ENCODE measurements around the gene TMEM187. TPM values are rescaled to one million over a fixed set of nuclear protein-coding genes. Genes with fewer than 3 reads are reported as not detected.

TMEM187 gene
- total RNA-seq, 1 experiment from 2014 or later, result 6.6 TPM

- DNase-seq (ENCODE audit: low read depth), result no peak
Observed at GRCh38 chrX:153999359-154000037, 26.9 kb downstream of the TMEM187 start.

DNA sequence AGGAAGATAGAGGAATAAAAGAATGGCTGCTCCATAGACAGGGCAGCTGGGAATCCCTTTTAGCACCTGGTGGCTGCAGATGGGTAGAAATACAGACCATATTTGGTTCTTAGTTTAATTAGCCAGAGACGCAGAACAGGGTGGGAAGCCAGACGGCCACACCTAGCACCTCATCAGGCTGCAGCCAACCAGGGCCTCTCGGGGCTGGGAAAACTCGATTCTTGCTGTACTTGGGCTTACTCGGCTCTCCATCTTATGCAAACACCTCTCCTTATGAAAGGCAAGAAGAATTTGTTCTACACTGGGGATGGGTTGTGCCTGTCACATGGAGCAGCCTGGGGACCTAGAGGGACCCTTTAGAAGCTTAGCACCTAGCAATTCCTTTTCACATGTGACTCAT lies 27.5 kb downstream of the TMEM187 start:
- no peak for DNase-seq (ENCODE audit: low read depth)

- peak; percentile 77 for DNase-seq (ENCODE audit: low read depth)
Observed at GRCh38 chrX:154002215-154002719, 29.7 kb downstream of the TMEM187 start.

DNA sequence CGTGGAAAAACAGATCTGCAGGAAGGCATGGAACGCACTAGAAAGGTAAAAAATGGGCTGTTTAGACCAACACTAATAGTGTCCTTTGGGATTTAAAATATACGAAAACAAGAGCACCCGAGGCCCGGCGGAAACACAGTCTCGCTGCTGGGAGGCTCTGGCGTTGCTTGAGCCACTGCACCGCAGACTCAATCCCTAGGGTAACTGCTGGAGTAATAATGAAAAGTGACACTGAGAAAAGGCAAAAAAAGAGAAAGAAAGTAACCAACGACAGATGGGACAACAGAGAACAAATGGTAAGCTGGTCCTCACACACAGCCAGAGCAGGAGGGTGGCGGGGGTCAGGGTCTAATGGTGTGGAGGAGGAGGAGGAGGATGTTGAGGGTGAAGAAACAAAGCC lies 31.8 kb downstream of the TMEM187 start:
- no peak for DNase-seq (ENCODE audit: low read depth)

GRCh38 chrX:154006947-154007346 lies 34.4 kb downstream of the TMEM187 start:
- no peak for DNase-seq (ENCODE audit: low read depth)

DNA sequence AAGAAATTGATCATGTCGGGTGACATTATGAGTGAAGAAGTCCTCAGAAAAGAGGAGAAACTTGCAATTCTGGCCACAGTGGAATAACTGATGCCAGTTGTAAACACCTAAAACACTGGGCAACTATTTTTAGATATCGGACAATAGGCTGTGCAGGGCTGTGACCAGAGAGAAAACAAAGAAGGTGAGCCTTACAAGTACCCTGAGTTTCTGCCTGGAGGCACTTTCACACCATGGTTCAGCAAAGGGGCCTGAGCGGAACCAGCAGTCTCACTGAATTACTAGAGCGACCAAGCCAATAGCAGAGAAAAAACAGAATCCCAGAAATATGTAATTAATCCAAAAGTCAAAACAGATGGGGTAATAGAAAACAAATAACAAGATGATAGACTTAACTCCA lies 36.0 kb downstream of the TMEM187 start:
- DNase-seq (ENCODE audit: low read depth), result no peak

DNA sequence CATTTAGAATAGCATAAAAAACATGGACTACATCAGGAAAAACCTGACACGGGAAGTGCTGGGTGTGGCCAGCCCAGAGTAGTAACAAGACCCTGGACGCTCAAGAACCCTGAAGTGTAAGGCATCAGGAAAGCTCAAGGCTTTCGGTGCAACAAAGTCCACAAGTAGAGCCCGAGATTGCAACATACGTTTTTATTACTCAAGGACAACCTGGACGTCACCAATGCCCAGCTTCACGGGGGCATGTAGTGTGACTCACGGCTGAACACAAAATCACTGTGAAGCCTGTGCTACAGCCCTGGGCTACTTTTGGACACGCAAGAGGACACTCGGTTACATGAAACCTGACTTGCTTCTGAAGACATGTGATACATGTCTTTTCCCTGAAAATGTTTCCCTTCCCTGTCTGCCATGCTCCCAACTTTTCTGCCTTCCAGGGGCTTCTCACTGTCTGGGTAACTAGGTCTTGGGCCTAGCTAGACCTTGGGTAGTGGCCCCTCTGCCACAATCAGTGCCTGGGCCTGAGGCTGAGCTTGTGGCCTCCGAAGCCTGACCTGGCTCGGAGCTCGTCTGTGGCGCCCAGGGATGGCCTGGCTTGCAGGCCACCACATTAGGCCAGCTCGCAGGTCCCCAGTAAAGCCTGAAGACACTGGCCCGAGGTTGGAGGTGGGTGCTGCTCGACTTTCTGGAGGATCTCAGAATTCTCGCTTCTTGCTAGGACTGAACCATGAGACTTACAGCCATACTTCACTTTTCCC lies 38.0 kb downstream of the TMEM187 start:
- DNase-seq (ENCODE audit: low read depth), result peak; percentile 82

- DNase-seq (ENCODE audit: low read depth), result no peak
Observed at GRCh38 chrX:154011376-154012335, 39.1 kb downstream of the TMEM187 start.

DNA sequence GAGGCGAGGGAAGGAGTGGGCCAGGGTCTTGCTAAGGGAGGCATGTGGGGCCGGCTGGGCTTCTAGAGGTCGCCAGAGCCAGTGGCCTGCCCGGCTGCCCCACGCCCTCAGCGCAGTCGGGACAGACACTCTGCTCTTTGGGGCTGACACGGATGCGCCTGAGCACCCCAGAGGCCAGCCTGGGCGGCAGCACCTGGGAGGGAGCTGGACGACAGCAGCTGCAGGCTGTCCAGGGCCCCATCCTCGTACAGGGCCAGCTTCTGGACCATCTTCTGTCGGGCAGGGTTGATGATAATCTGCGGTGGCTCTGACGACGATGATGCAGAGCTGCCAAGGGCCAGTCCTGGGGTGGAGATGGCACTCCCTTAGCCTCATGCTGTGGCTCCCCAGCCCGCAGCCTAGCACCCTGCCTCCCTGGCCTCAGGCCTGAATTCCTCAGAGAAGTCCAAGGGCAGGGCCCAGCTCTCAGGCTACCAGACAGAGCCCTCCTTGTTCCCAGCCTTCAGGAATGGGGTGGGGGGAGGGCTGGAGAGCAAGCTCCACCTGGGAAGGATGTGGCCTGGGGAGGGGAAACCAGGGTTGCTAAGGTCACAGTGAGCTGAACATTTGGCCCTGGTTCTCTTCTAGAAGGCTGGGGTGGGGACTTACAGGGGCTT lies 39.9 kb downstream of the TMEM187 start:
- peak; percentile 44 for DNase-seq (ENCODE audit: low read depth)

- DNase-seq (ENCODE audit: low read depth), result no peak
Observed at GRCh38 chrX:154013001-154013421, 40.5 kb downstream of the TMEM187 start.

DNA sequence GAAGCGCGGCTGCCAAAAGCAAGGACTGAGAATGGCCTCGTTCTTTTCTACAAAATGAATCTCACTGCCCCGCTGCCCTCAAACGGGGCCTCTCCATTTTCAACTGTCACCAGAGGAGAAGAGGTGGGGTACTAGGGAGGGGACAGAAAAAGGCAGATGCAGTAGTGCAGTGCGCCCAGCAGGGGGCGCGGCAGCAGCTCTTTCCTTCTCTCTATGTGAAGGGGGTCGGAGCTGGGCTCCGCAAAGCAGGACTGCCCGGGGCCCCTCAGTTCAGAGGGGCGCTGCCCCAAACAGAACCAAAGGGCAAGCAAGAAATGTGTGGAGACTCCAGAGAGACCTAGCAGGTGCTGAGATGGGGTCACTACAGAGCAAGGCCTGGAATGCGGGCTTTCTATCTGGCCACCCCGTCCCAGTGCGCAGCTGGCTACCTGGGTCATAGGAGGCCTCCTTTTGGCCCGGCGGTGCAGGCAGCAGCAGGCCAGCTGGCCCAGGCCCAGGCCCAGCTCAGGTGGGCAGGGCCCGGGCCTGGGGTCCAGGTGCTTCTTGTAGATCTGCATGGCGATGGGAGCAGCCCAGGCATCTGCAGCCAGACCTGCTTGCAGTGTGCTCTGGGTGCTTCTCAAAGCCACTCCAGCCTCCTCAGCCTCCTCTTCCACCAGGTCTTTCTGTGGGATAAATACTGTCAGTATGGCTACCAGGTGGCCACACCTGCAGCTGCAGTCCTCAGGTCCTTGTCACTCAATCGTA lies 41.2 kb downstream of the TMEM187 start:
- DNase-seq (ENCODE audit: low read depth), result peak; percentile 16

GRCh38 chrX:154014429-154015380 lies 42.2 kb downstream of the TMEM187 start:
- DNase-seq (ENCODE audit: low read depth), result no peak

DNA sequence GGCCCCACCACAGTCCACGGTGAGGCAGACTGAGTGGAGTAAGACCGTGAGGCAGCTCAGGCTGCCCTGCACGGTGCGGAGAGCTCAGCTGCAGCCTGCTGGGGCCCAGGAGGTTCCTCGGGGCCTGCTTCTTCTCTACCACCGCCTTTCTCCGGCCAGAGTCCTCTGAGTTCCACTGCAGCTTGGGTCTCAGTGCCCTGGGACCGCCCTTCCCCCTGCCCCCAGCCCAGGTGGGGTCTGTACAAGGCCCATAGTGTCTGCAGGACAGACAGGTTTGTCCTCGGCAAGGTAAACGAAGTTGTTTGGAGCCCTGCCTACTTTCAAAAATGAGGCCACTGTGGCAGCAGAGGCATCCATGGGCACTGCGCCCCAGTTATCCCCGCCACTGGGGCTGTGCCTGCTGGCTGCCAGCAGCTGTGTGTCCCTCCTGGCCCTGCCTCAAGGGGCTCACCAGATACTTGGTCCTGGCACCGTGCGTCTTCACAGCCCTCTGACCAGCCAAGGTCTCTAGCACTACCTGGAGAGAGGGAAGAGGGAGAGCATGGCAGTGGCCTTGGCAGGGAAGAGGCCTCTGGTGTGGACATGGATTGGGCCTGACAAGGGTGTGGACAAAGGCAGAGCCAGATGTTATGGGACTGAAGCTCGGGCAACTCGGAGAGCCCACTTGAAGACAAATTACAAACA lies 43.2 kb downstream of the TMEM187 start:
- DNase-seq (ENCODE audit: low read depth), result no peak

GRCh38 chrX:154016366-154017076 lies 44.0 kb downstream of the TMEM187 start:
- DNase-seq (ENCODE audit: low read depth), result no peak

DNA sequence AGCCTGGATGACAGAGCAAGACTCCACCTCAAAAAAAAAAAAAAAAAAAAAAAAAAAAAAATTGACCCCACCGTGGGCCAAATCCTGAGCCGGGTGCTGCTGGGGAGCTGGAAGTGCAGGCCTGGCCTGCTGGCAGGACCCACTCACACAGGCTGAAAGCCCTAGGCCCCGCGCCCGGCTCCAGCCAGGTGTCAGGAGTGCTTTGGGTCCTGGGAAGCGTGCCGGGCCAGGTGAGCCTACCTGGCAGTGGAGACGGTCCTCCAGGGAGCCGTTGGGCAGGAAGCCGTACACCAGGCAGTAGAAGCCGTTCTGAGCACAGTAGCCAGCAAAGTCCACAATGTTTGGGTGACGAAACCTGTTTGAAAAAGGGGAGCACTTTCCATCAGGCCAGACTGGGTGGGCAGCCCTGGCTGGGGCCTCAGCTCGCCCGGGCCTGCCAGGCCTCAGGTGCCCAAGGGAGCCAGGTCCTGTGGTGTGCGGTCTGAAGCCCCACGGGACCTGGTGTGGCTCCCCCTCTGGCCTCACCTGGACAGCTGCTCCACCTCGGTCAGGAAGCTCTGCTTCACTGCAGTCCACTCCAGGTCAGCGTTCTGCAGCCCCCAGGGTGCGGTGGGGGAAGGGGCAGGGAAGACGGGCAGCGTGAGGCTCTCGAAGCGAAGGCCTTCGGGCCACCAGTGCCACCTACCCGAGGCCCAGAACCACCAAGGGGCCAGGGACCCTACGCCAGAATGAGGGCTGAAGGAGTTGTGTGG lies 45.4 kb downstream of the TMEM187 start:
- DNase-seq (ENCODE audit: low read depth), result no peak

DNA sequence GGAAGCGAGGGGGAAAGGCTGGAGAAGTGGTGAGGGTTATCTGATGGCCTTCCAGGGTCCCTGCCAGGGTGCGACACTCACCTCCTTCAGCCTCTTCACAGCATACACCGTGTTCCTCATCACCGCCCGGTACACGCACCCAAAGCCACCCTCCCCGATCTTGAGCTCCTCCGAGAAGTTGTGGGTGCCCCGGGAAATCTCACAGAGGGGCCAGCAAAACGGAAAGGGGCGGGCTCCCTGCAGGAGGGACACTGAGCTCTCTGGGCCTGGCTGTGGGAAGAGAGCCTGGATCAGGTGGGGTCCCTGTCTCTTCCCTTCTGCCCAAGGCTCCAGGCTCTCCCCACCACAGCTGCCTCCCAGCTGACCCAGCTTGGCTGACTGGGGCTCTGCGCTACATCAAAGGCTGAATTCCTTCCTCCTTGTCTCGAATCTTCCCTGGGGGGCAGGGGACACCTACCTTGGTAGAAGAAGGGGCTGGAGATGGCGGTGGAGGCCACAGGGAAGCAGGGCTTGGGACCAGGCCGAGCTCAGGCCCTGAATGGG lies 46.0 kb downstream of the TMEM187 start:
- DNase-seq (ENCODE audit: low read depth), result no peak

GRCh38 chrX:154019061-154019621 lies 46.6 kb downstream of the TMEM187 start:
- no peak for DNase-seq (ENCODE audit: low read depth)

Data from RPMI7951 (cell line).